ENCODE measurements around the gene ASPSCR1.

The ASPSCR1 gene

DNA sequence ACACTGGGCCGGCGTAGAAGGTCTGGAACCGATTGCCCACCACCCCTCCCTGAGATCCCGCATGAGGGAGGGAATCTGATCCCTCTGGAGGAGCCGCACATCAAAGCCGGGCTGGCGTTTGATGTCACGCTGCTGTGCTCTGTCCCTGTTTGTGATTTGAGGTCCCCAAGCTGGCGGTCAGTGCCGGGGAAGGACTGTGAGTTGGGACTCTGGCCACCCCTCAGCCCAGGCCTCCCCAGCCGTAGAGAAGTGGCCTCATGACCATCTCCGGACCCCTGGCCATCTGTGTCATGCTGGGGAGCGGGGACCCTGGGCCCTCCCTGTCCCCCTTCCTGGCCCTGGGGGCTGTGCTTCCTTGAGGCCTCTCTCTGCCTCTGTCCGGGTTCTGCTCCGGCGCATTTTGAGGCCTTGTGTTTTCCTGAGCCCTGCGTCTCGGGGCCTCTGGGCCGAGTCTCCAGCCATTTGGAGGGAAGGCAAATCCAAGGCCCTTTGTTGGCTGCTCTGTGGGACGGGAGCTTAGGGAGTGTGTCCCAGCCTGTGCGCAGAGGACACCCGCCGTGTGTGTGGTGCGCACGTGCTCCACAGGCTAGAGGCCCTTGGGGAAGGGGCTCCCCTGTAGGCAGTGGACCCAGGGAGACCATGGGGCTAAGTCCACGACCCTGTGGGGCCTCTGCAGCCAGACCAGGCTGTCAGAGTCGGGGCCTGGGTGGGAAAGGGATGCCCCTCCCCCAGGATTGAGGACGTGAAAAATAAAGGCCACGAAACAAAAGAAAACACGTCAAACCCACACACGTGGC is 15.1 kb downstream of the ASPSCR1 start:
- TF ChIP-seq TAF1 (IDR thresholded peaks at IDR 0.05; ENCODE audit: borderline replicate concordance, insufficient read depth, low read length) (no peak), POLR2AphosphoS5 (IDR thresholded peaks at IDR 0.05; ENCODE audit: low read depth, low read length) (no peak), SIN3A (IDR thresholded peaks at IDR 0.05; ENCODE audit: borderline replicate concordance, insufficient read depth, low read length) (no peak), FOXP2 (optimal IDR thresholded peaks at IDR 0.05; ENCODE audit: borderline replicate concordance, extremely low read depth, extremely low read length, insufficient read depth) (no peak)
- TF ChIP-seq, protein P1, sequence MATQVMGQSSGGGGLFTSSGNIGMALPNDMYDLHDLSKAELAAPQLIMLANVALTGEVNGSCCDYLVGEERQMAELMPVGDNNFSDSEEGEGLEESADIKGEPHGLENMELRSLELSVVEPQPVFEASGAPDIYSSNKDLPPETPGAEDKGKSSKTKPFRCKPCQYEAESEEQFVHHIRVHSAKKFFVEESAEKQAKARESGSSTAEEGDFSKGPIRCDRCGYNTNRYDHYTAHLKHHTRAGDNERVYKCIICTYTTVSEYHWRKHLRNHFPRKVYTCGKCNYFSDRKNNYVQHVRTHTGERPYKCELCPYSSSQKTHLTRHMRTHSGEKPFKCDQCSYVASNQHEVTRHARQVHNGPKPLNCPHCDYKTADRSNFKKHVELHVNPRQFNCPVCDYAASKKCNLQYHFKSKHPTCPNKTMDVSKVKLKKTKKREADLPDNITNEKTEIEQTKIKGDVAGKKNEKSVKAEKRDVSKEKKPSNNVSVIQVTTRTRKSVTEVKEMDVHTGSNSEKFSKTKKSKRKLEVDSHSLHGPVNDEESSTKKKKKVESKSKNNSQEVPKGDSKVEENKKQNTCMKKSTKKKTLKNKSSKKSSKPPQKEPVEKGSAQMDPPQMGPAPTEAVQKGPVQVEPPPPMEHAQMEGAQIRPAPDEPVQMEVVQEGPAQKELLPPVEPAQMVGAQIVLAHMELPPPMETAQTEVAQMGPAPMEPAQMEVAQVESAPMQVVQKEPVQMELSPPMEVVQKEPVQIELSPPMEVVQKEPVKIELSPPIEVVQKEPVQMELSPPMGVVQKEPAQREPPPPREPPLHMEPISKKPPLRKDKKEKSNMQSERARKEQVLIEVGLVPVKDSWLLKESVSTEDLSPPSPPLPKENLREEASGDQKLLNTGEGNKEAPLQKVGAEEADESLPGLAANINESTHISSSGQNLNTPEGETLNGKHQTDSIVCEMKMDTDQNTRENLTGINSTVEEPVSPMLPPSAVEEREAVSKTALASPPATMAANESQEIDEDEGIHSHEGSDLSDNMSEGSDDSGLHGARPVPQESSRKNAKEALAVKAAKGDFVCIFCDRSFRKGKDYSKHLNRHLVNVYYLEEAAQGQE (IDR thresholded peaks at IDR 0.05; ENCODE audit: insufficient read depth in 1 of 2, low read depth in 2 of 2, low read length in 2 of 2): no peak

DNA sequence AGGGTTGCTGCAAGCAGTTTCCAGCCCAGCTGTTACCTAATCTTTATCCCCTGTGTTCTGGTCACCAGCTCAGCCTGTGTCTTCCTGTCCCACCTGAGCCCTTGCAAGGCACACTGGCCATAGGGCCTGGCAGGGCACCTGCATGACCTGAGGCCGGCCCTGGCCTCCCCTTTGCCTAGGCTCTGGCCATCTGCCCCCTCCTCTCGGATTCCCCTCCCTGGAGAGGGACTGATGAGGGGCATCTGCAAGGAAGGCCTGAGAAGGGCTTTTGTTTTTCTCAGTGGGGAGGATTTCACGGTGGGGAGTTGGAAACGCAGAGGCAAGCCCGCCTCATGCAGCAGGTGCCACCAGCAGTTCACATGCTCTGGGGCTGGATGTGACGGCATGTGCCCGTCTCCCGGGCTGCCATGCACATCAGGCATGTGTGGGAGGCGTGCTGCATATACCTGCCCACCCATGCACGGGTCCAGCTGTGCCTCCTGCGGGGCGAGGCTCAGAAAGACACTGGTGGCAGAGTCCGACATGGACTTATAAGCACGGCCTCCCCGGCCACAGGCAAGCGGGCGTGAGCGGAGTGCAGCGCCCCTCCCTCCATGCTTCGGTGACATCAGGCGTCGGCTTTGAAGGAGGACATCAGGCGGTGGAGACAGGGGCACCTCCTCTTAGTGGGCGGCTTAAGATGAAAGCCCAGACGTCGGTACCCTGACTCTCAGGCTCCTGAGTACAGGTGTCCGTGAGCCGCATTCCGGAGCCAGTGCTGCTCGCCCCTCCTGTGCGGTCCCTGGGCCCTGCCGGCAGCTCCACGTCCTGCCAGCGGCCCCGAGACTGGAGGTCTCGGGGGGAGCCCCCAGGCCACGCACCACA is 16.5 kb downstream of the ASPSCR1 start:
- TF ChIP-seq, protein P1 (IDR thresholded peaks at IDR 0.05; ENCODE audit: insufficient read depth in 1 of 2, low read depth in 2 of 2, low read length in 2 of 2): no peak
- TF ChIP-seq POLR2AphosphoS5 (IDR thresholded peaks at IDR 0.05; ENCODE audit: low read depth, low read length) (no peak), TAF1 (IDR thresholded peaks at IDR 0.05; ENCODE audit: borderline replicate concordance, insufficient read depth, low read length) (no peak), SIN3A (IDR thresholded peaks at IDR 0.05; ENCODE audit: borderline replicate concordance, insufficient read depth, low read length) (no peak), FOXP2 (optimal IDR thresholded peaks at IDR 0.05; ENCODE audit: borderline replicate concordance, extremely low read depth, extremely low read length, insufficient read depth) (no peak)

DNA sequence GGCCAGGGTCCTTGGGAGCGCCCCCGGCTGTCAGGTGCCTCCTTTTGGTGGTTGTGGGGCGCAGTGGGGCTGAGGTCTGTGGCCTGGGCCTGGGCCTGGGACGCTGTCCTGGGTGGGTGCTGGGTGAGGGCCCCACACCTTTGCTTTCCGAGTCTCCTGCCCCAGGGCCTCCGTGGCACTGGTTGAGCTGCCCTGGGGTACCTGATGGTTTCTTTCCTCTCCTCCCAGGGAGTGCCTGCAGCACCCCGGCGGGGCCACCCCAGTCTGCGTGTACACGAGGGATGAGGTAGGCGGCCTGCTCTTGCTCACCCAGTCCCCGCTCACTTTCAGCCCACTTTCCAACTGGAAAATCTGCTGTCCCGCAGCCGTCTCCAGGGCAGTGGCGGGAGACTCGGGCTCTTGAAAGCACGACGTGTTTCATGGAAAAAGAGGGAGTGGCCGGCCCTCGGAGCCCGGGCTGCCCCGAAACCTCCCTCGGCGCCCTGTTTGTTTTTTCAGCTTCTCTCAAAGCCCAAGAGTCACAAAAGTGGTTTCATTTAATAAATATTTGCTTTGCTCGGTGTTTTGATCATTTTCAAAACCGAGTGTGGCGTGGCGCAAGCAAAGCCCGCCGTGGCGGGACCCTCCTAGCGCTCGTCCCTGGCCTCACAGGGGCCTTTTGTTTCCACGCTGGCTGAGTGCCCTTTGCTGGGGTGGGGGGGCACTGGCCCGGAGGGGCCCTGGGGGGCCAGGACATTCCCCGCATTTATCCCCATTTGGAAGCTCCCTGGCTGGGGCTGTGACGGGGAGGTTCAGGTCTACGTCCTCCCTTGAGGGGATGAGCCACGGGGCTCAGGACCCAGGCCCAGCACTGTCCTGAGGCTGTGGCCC is 17.4 kb downstream of the ASPSCR1 start:
- TF ChIP-seq POLR2AphosphoS5 (IDR thresholded peaks at IDR 0.05; ENCODE audit: low read depth, low read length) (no peak), FOXP2 (optimal IDR thresholded peaks at IDR 0.05; ENCODE audit: borderline replicate concordance, extremely low read depth, extremely low read length, insufficient read depth) (no peak), TAF1 (IDR thresholded peaks at IDR 0.05; ENCODE audit: borderline replicate concordance, insufficient read depth, low read length) (no peak), SIN3A (IDR thresholded peaks at IDR 0.05; ENCODE audit: borderline replicate concordance, insufficient read depth, low read length) (no peak)
- TF ChIP-seq, protein P1 (IDR thresholded peaks at IDR 0.05; ENCODE audit: insufficient read depth in 1 of 2, low read depth in 2 of 2, low read length in 2 of 2): no peak

DNA sequence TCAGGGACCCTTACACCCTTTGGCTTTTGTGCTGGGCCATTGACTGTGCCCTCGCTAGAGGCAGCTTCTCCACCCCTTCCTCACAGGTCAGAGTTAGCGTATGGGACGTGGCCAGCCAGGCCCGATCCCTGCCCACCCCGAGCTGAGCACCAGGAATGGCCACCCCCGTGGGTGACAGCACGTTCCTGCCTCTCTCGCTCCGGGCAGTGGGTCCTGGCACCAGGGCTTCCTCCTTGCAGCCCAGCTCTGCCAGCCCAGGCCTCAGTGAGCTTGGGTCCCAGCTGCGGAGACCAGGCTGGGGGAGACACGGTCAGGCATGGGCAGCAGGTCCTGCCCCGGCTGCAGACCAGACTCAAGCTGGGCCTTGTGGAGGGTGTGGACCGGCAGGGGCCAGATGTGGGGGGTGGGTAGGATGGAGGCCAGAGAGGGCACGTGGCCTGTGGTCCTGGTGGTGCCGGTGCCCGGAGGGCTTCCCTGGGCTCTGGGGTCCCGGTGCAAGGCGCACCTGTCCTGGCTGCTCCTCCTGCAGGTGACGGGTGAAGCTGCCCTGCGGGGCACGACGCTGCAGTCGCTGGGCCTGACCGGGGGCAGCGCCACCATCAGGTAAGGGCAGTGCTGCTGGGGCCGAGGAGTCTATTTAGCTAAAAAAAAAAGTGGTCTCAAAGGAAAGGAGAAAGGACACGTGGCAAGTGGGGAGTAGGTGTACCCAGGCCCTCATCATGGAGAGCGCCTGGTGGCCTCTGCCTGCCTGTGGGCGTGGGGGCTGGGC is 18.2 kb downstream of the ASPSCR1 start:
- no peak for TF ChIP-seq FOXP2 (optimal IDR thresholded peaks at IDR 0.05; ENCODE audit: borderline replicate concordance, extremely low read depth, extremely low read length, insufficient read depth)
